HEK293T (cell line): ENCODE results near the gene PLEKHG4.

Experiments used
- CTCF ChIA-PET: fragments of 350-600 bp; formaldehyde crosslinking; extraction: SDS; loops from one replicate; lab custom pipeline; 2021; ENCODE audit warnings: antibody characterized with exemption, inconsistent platforms; lab: Yijun Ruan, JAX
- POLR2A ChIA-PET: fragments of 350-600 bp; formaldehyde crosslinking; extraction: SDS; loops from one replicate; lab custom pipeline; 2020; ENCODE audit warnings: antibody characterized with exemption, inconsistent platforms; lab: Yijun Ruan, JAX
- DNase-seq: peaks from one replicate; pipeline ENCODE4 v3.0.0; 2012; ENCODE audit warnings: mixed read lengths; ENCODE audit errors: extremely low spot score
- ARNT ChIP-seq: fragments of 450-650 bp; IDR thresholded peaks from 2 replicates; pipeline ENCODE4 v1.6.1; 2017; ENCODE audit warnings: mild to moderate bottlenecking
- BHLHE40 ChIP-seq: fragments of 450-650 bp; IDR thresholded peaks from 2 replicates; pipeline ENCODE4 v1.6.1; 2016; ENCODE audit warnings: mild to moderate bottlenecking, moderate library complexity, borderline replicate concordance
- CTBP1 ChIP-seq: fragments of 450-650 bp; IDR thresholded peaks from 2 replicates; pipeline ENCODE4 v1.6.1; 2016; ENCODE audit warnings: borderline replicate concordance
- ELF4 ChIP-seq: fragments of 450-650 bp; IDR thresholded peaks from 2 replicates; pipeline ENCODE4 v1.6.1; 2017; ENCODE audit warnings: antibody characterized with exemption
- FOXA1 ChIP-seq: fragments of 450-650 bp; IDR thresholded peaks from 2 replicates; pipeline ENCODE4 v1.6.1; 2016; ENCODE audit warnings: mild to moderate bottlenecking
- FOXK2 ChIP-seq: fragments of 450-650 bp; IDR thresholded peaks from 2 replicates; pipeline ENCODE4 v1.6.1; 2016; ENCODE audit warnings: mild to moderate bottlenecking
- FOXM1 ChIP-seq: fragments of 450-650 bp; IDR thresholded peaks from 2 replicates; pipeline ENCODE4 v1.6.1; 2017; ENCODE audit warnings: mild to moderate bottlenecking, borderline replicate concordance
- HDGF ChIP-seq: fragments of 450-650 bp; IDR thresholded peaks from 2 replicates; pipeline ENCODE4 v1.6.1; 2017; ENCODE audit warnings: antibody characterized with exemption, borderline replicate concordance
- L3MBTL2 ChIP-seq: fragments of 450-650 bp; conservative IDR thresholded peaks from 2 replicates; pipeline ENCODE4 v1.6.1; 2016; ENCODE audit warnings: mild to moderate bottlenecking
- LEF1 ChIP-seq: fragments of 450-650 bp; IDR thresholded peaks from 2 replicates; pipeline ENCODE4 v1.6.1; 2017; ENCODE audit warnings: mild to moderate bottlenecking, borderline replicate concordance
- NFRKB ChIP-seq: fragments of 450-650 bp; IDR thresholded peaks from 2 replicates; pipeline ENCODE4 v1.6.1; 2016; ENCODE audit warnings: mild to moderate bottlenecking, moderate library complexity
- PKNOX1 ChIP-seq: fragments of 450-650 bp; IDR thresholded peaks from 2 replicates; pipeline ENCODE4 v1.6.1; 2016
- SP1 ChIP-seq: fragments of 450-650 bp; IDR thresholded peaks from 2 replicates; pipeline ENCODE4 v1.6.1; 2017
- SUZ12 ChIP-seq: fragments of 450-650 bp; IDR thresholded peaks from 2 replicates; pipeline ENCODE4 v1.6.1; 2016; ENCODE audit warnings: mild to moderate bottlenecking
- TARDBP ChIP-seq: fragments of 450-650 bp; IDR thresholded peaks from 2 replicates; pipeline ENCODE4 v1.6.1; 2016
- ZNF384 ChIP-seq: fragments of 450-650 bp; IDR thresholded peaks from 2 replicates; pipeline ENCODE4 v1.6.1; 2016

Gene PLEKHG4

DNA sequence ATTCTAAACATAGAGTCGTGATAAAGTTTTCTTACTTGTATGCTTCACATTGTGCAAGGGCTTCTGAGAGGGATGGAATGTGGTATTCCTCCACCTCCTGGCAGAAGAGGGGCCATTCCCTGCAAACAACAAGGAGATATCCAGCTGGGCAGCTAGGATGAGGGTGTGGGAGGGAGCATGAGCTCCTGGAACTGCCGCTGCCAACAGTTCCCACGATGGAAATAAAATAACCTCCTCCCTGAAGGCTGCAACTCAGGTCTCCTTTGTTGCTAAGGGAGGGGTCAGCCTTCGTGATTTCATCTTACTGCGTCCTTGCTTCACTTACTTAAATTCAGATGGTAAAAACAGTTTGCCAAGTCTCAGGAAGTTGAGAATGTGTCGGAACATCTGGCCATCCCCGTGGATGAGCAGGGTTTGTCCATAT, 15.6 kb downstream of the PLEKHG4 start:
- no peak for DNase-seq
- CTCF ChIA-PET, result interaction anchor here (0.6 kb wide), 1 partner anchor 341 kb away, joined by 3 read pairs; no protein-coding TSS in a partner anchor
- POLR2A ChIA-PET, result no interaction called here
- TF ChIP-seq HDGF (no peak), ARNT (no peak), NFRKB (no peak), LEF1 (no peak), BHLHE40 (no peak), SUZ12 (no peak), L3MBTL2 (no peak), FOXK2 (no peak), ELF4 (no peak), PKNOX1 (no peak), CTBP1 (no peak), FOXA1 (no peak)

GRCh38 chr16:67296420-67296819, 17.1 kb downstream of the PLEKHG4 start:
- TF ChIP-seq SUZ12 (no peak), NFRKB (no peak), ELF4 (no peak)
- ChIA-PET CTCF (interaction anchor here (1.0 kb wide), 1 partner anchor 28 kb away, joined by 4 read pairs; no protein-coding TSS in a partner anchor), POLR2A (interaction anchor here (1.2 to 1.4 kb wide), 2 partner anchors 9 to 11 kb away, joined by 3 to 4 read pairs; no protein-coding TSS in a partner anchor)
- DNase-seq, result no peak

GRCh38 chr16:67298277-67298676, 18.9 kb downstream of the PLEKHG4 start:
- ChIA-PET CTCF (no interaction called here), POLR2A (no interaction called here)
- no peak for TF ChIP-seq FOXK2
- TF ChIP-seq SP1, result no peak
- no peak for TF ChIP-seq TARDBP
- DNase-seq, result no peak

GRCh38 chr16:67299269-67299668, 19.9 kb downstream of the PLEKHG4 start:
- no peak for DNase-seq
- ChIA-PET POLR2A (no interaction called here), CTCF (no interaction called here)
- TF ChIP-seq PKNOX1 (no peak), SUZ12 (no peak), FOXM1 (no peak)

DNA sequence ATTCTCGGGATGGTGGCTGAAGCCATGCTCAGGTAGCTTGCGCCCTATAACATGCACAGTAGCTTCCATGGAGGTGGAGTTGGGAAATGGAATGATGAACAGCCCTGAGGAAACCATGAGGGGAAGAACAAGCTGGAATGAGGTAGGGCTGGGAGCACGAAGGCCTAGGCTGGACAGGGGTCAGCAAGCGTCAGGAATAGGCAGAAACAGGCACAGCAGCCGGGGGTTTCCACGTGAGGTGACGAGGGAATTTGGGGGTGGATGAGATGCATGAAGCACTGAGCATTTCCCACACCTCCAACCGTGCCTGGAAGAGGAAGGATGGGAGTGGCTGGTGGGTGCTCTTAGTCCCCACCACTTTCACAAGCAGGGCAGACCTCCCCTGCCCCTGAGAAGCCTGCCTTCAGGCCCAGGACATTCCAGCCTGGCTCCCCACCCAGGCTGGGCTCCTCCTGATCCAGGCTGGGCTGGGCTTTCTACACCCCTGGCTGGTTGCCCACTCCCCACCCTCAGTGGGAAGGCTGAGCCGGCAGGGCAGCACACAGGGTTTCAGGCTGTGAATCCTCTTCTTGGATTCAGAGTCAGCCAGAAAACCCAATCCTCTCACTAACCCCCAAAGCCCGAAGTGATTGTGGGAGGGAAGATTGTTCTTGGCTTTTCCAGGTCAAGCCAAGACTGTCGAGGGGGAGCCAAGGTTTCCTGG, 21.9 kb downstream of the PLEKHG4 start:
- no peak for DNase-seq
- TF ChIP-seq SP1 (no peak), ELF4 (no peak), LEF1 (no peak), L3MBTL2 (no peak), CTBP1 (no peak), NFRKB (no peak), BHLHE40 (no peak), TARDBP (no peak), ZNF384 (no peak), SUZ12 (no peak), FOXA1 (no peak), ARNT (no peak), FOXK2 (no peak), HDGF (no peak), FOXM1 (no peak), PKNOX1 (no peak)
- POLR2A ChIA-PET, result no interaction called here
- CTCF ChIA-PET, result no interaction called here

DNA sequence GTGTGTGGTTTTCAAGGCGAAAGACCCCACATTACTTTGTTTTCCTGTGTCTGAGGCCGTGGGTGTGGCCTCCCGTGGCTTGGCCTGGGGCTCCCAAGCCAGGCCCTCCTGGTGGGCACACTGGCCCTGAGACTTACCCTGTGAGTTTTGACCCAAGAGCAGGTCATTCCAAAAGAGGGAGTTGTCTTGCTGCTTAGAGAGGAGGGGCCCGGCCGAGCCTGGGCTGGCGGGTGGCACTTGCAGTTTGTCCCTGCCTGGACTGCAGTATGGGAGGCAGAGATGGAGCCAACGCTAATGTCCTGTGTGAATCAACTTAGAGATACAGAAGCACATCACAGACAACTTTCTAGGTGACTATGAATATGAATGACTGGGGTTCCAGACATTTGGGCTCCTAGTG, 22.7 kb downstream of the PLEKHG4 start:
- ChIA-PET POLR2A (interaction anchor here (1.2 kb wide), 1 partner anchor 24 kb away, joined by 3 read pairs; no protein-coding TSS in a partner anchor), CTCF (no interaction called here)
- DNase-seq, result no peak
- TF ChIP-seq ELF4, result no peak
- TF ChIP-seq BHLHE40, result no peak
- no peak for TF ChIP-seq CTBP1
- TF ChIP-seq ARNT, result no peak
- no peak for TF ChIP-seq ZNF384
- TF ChIP-seq SP1, result no peak
- TF ChIP-seq SUZ12, result no peak
- TF ChIP-seq NFRKB, result no peak
- TF ChIP-seq HDGF, result no peak

DNA sequence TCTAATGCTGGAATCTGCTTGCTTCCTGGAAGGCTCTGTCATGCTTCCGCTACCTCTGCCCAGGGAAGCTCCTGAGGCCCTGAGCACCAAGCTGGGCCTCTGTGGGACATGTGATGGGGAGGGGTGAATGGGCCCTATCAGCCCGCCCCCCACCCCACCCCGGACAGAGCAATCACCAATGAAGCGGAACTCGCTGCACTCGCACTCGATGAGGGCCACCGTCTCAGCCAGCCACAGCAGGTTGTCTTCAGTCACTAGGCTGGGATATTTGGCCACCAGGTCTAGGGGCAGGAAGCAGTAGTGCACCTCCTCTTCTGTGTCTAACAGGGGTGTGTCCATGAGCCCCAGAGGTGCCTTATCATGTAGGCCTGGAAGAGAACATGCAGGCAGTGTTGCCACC, 23.6 kb downstream of the PLEKHG4 start:
- no peak for DNase-seq
- TF ChIP-seq CTBP1, result no peak
- no peak for TF ChIP-seq BHLHE40
- TF ChIP-seq TARDBP, result no peak
- TF ChIP-seq SUZ12, result no peak
- TF ChIP-seq LEF1, result no peak
- no peak for TF ChIP-seq FOXK2
- TF ChIP-seq ZNF384, result no peak
- no peak for TF ChIP-seq FOXA1
- TF ChIP-seq L3MBTL2, result no peak
- TF ChIP-seq SP1, result no peak
- no peak for TF ChIP-seq HDGF
- TF ChIP-seq FOXM1, result no peak
- no peak for TF ChIP-seq ELF4
- no peak for TF ChIP-seq NFRKB
- no peak for TF ChIP-seq PKNOX1
- no peak for TF ChIP-seq ARNT
- CTCF ChIA-PET, result no interaction called here
- POLR2A ChIA-PET, result interaction anchor here (1.2 kb wide), 1 partner anchor 23 kb away, joined by 3 read pairs; no protein-coding TSS in a partner anchor
